AG08395 (cell line): ENCODE data around the gene ATP10A.
A peak's percentile ranks its signal among the peaks of the same experiment; 100 is the strongest.
"Not testable (repeated sequence)": the region's sequence is repeated elsewhere in the genome, so short reads cannot be mapped to it uniquely, and the experiment has no call there.

Experiments used
- DNase-seq: peaks from one replicate; pipeline ENCODE4 v3.0.0; 2012; ENCODE audit warnings: mixed read lengths, low spot score

Gene ATP10A

DNA sequence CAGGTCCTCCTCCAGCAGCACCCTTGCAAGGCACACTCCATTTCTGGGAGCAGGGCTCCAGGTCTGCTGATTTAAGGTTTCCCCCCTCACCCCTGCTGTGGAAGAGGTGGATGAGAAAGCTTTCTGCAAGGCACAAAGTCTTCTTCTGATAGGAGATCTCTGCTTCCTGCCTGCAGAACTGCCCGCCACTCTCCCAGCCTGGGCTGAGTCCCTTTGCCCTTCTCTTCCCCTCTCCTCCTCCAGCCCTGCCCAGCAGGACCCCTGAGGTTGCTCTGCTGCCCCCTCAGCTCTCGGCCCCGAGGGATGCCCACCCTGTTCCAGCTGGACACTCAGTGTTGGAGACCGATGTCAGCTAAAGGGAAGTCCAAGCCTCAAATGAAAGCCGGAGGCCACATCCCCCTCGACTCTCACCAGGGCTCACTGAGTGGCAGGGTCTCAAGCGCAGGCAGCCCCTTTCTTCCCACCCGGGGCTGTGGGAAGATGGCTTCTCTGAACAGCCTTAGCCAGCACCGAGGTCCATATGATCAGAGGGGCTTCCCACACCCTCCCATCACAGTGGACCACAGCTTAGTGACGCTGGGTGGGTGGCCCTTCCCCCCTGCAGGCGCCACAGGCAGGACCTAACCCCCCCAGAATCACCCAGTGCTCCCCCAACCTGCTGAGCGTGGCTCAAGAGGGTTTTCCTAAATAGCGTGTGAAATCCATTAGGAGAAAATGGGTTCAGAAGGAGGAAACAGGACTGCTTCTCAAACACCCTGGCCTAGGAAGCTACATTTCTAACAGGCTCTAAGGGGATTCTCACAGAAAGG lies 4.0 kb downstream of the ATP10A start:
- DNase-seq, result no peak

- not testable (repeated sequence) for DNase-seq
These were observed 7.1 kb downstream of the ATP10A start for GRCh38 chr15:25856059-25856458.

DNA sequence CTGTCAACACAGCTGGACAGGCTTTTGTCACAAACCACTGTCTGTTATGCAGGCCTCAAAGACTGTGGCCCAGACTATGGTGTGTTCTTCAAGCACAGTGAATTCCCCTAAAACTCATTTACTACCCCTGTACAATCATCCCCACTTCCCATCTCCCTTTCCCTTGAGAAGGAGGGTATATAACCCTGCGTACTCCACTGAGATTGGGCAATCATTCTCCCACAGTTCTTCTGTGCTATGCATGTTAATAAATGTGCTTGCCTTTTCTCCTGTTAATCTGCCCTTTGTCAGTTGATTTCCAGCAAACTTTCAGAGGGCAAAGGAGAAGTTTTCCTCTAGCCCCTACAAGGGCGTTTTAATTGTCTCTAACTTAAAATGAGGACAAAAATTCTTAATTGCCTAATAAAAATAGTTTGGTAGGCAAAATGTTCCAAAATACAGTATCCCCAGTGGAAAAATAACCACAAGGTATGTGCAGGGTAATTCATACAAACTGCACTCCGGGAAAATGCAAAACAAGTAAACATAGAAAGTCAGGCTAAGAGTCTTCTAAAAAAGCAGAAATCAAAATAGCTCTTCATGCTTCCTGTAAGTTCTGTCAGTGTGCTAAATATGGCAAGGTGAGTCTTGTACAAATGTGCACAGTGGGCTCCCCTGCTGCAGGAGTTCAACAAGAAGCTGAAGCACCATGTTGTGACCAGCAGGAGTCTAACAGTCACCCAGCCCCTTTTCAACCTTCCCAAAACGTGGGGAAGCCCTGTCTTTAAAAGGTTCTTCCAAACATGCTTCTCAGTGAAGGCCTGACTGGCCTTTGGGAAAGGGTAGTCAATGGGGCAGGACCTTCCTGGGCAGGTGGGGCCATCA lies 10.2 kb downstream of the ATP10A start:
- no peak for DNase-seq

- DNase-seq, result no peak
These were observed 11.1 kb downstream of the ATP10A start for GRCh38 chr15:25852027-25852426.

DNA sequence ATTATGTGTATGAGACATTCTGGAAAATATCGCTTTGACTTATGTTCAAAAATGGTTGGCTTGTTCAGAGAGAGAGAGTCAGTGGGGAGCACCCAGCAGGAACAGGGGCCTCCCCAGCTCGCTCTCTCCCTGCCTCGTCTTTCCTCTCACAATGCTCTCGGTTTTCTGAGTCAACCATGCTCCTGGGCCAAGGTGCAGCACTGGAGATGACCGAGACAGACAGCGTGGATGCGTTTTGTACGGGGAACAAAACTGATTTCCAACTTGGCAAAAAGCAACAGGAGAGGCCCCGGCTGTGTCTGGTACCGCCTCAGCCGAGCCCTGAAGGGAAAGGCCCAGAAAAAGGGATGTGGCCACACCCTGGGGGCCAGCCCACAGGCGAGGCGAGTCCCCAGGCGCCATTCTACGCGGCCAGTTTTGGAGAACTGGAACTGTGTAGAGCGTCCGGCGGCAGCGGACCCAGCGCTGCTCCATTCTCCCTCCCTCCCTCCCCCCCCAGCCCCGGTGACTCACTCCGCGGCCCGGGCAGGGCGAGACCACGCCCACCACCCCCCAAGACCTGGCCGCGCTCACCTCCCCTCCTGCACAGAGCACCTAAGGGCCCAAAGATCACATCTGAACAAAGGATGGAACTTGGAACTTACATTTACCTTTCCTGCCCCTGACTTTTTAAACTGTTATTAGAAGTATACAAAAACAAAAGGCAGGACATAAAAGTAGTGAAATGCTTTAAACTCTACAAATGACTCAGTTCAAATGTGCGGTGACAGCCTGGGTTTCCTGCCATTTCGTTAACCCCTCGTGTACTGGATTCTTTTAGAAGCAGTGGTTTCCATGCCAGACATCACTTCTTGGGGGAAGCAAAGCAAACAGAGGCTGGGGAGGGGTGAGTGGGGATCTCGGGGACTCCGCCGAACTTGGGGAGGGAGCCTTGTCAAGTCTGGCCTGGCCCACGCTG lies 12.7 kb downstream of the ATP10A start:
- DNase-seq, result peak; percentile 92

- peak; percentile 85 for DNase-seq
These were observed 13.8 kb downstream of the ATP10A start for GRCh38 chr15:25849157-25849921.

GRCh38 chr15:25848784-25849156 lies 14.4 kb downstream of the ATP10A start:
- DNase-seq, result no peak

GRCh38 chr15:25848325-25848724 lies 14.8 kb downstream of the ATP10A start:
- DNase-seq, result no peak

GRCh38 chr15:25847051-25847450 lies 16.1 kb downstream of the ATP10A start:
- DNase-seq, result no peak

DNA sequence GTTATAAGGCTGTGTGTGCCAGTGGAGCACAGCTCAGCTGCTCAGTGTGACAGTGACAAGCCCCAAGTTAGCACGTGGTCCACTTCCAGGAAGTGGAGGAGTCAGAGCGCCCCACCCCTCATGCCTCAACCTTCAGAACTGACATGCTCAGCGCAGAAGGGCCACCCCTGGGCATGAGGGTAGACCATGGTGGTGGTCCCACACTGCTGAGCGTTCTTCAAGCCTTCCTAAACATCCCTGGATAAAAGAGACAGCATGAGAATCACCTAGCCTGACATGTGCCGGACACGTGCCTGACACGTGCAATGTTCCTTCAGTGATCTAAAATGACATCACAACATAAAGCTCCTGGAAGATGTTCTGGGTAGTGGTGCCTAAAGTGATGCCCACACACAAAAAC lies 16.8 kb downstream of the ATP10A start:
- no peak for DNase-seq

DNA sequence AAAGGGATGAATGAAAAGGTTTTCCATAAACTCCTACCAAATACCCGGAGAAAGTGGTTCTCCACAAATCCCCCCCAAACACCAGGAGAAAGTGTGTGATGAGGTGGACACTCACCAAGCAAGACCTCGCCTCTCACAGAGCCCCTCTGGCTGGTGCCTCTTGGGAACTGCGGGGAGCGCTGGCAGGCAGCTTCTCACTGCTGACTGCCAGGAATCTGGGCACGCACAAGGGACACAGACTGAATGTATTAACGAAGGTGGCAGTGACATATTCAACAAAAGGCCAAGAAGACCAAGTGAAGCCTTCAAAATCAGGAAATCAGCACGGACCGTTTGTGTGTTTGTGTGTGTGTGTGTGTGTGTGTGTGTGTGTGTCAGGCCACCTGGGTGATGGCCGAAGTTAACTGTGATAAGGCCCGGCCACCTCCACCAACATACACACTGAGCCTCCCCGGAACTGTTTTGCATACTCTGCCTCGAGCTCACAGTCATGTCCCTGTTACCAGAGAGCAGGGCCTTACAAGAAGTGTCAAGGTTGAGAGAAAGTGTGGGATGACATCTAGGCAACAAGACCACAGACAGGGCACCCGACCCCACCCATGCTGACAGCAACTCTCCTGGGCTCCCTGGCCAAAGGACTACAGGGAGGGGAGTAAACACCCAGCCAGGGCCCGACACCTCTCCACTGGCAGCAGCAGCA lies 18.0 kb downstream of the ATP10A start:
- peak; percentile 12 for DNase-seq

- DNase-seq, result no peak
These were observed 18.6 kb downstream of the ATP10A start for GRCh38 chr15:25844542-25844941.

- DNase-seq, result no peak
These were observed 19.1 kb downstream of the ATP10A start for GRCh38 chr15:25844076-25844475.

- DNase-seq, result no peak
These were observed 23.4 kb downstream of the ATP10A start for GRCh38 chr15:25839638-25840156.

DNA sequence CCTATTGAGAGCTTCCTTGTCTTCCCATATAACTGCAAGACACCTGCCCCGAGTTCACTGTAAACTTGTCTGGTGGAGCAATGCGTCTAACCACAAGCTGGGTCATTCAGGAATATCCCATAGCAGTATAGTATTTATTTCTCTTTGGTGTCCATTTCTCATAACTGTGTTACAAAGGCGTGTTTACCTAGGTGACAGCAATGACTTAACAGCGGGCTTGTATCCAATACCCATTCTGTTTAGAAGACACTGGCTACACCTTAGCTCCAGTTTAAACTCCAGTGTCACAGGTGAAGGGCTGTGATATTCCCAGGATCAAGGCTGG lies 24.3 kb downstream of the ATP10A start:
- DNase-seq, result no peak

DNA sequence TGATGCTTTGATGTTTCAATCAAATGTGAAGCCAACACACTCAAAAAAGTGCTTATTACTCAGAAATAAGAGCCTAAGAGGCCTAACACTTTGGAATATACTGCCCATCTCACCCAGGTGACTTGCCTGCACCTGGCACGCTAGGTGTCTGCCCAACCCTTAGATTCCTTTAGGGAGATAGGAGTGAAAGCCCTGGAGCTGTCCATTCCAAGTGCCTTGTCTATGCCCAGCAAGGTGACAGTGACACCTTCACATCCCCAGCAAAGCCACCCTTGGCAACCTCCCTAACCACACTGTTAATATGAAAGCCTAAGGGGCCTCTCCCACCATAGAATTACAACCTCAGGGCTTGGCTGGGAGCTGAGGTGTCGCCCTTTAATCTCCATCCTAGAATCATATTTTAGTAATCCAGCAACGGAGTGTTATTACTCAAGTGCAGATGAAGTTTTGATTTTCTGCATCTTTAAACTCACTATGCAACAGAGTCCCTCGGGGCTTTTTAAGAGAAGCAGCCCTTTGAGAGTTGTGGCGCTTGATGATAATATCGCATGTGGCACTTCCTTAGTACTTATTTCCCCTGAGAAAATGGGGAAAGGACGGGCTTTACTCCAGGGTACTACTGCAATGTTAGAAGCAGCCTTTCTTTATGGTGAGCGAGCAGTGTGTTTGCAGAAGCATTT lies 24.8 kb downstream of the ATP10A start:
- no peak for DNase-seq

DNA sequence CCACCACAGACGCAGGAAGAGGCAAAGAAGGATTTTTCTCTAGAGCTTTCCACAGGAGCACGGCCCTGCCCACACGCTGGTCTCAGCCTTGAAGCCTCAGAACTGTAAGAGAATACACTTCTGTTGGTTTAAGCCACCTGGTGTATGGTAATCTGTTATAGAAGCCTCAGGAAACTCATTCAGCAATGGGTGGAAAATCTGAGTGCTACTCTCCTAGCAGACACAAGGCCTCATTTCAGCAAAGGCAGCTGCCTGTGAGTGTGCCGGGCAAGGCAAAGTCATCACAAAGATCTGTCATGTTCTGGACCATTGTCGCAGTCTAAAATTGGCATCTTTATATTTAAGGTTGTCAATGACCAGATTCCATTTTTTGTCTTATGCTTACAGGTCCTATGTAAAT lies 31.0 kb downstream of the ATP10A start:
- DNase-seq, result peak; percentile 43

DNA sequence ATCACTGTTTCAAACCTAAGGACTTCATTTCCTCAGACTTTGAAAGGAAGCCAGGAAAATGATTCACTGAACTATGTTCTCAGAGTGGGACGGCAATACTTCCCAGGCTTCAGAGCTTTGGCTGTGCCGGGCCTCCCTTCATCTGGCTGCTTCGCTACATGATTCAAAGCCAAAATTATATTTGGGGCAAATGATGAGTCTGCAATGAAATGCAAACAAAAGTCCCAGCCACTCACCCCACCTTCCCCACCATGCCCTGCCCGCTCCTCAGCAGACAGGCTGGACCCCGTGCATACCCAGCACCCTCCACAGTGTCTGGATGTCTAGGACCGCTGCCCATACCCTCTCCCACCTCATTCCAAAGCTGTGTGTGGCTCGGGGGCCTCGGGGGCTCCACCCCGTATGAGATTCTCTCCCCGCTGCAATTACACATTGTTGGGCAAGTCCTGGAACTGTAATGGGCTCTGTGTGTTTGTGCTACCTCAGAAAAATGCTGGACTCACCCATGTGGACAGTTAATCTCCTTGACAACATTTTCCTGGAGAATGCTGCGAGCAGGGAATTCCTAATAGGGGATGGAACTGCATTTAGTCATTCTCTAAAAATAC lies 32.2 kb downstream of the ATP10A start:
- DNase-seq, result peak; percentile 93

- DNase-seq, result no peak
These were observed 34.1 kb downstream of the ATP10A start for GRCh38 chr15:25829073-25829472.

- no peak for DNase-seq
These were observed 37.9 kb downstream of the ATP10A start for GRCh38 chr15:25825207-25825606.
